Raji (cell line): Measurements from ENCODE around the gene RIMS1.

Source experiments
- POLR2A ChIP-seq: IDR thresholded peaks from 2 replicates; pipeline ENCODE4 v1.6.1; 2011; ENCODE audit warnings: low read depth, low read length, control low read depth; ENCODE audit not compliant: insufficient read depth

RIMS1 gene

GRCh38 chr6:72290620-72291019, 404.3 kb downstream of the RIMS1 start:
- TF ChIP-seq POLR2A, result no peak

DNA sequence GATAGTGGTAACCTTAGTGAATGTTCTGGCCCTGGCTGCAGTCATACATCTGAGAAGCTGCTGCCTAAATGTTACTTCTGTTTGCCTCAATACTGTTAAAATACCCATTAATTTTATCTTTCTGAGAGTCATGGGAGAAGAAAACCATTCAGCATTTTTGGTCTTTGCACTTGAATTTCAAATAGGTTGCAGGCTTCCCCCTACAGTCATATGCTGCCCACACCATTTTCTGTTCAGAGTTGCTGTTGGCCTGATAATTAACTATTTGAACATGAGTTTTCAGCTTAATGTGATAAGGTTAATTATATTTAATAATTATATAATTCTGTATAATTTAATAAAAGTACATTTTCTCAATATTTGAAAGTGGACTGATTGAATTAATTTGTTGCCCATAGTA, 410.0 kb downstream of the RIMS1 start:
- no peak for TF ChIP-seq POLR2A

- TF ChIP-seq POLR2A, result no peak
These were observed 419.6 kb downstream of the RIMS1 start for GRCh38 chr6:72305971-72306370.

- TF ChIP-seq POLR2A, result no peak
These were observed 430.5 kb downstream of the RIMS1 start for GRCh38 chr6:72316675-72317380.

GRCh38 chr6:72321788-72322187, 435.4 kb downstream of the RIMS1 start:
- no peak for TF ChIP-seq POLR2A

GRCh38 chr6:72322771-72323170, 436.4 kb downstream of the RIMS1 start:
- no peak for TF ChIP-seq POLR2A

DNA sequence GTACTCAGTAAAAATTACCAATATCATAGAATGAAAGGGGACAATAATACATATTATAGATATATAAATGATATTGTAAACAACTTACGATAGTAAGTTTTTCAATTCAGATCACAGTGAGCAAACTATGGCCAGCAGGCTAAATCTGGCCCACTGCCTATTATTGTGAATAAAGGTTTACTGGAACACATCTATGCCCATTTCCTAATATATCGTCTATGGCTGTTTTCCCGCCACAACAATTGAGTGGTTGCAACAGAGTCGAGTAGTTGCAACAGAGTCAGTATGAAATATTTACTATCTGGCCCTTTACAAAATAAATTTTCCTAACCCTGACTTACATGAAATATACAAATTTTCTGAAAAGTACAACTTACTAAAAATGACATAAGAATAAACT, 438.2 kb downstream of the RIMS1 start:
- TF ChIP-seq POLR2A, result no peak

GRCh38 chr6:72328775-72329174, 442.4 kb downstream of the RIMS1 start:
- no peak for TF ChIP-seq POLR2A

DNA sequence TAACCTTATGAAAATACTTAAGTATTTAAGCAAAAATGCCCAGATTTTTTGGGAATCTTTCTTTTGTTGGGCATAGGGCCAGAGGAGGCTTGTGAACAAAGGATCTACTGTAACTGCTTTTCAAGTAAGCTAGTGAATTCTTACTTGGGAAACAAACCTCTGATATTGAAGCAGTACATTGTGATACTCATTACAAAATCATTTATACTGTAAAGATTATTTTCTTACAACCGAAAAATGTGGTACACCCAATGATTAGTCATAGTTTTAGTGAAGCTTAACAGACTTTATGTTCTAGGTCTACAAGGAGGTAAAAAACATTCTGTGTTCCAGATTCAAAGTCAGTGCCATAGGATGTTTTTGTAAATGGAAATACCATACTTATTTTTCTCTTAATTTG, 462.6 kb downstream of the RIMS1 start:
- no peak for TF ChIP-seq POLR2A

- no peak for TF ChIP-seq POLR2A
These were observed 464.0 kb downstream of the RIMS1 start for GRCh38 chr6:72350296-72350881.

- TF ChIP-seq POLR2A, result no peak
These were observed 477.7 kb downstream of the RIMS1 start for GRCh38 chr6:72363844-72364740.

DNA sequence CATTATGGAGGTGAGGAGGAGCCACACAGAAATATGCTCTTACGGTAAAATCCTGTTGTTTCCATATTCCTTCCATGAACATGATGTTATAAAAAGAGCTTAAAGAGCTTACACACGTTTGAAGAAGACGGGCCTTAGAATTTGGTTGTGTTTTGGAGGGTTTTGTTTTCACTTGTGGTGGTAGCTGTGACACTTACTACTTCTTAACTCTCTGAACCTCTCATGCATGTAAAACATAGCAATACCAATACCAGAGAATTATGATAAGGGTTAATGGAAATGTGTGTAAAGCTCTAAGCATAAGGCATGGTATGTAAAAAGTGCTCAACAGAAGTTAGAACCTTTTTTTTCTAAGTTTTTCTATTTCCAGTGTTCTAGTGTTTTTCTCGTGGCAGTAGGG, 479.4 kb downstream of the RIMS1 start:
- no peak for TF ChIP-seq POLR2A

DNA sequence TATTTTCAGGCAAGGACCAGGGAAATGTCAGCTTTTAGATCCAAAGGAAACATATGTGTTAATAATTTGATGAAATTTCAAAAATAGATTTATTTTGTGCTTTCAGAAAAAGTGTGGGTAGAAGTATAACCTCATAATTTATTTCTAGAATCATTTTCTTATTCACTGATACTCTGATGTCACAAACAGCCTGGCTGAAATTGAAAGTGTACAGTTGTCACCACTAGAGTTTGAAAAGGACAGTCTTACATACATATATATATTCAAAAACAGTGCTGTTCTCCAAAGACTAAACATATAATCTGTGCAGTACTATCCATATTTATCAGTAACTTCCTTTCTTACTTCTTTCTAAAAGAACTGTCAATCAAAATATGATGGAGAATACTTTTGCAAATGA, 481.1 kb downstream of the RIMS1 start:
- TF ChIP-seq POLR2A, result no peak

DNA sequence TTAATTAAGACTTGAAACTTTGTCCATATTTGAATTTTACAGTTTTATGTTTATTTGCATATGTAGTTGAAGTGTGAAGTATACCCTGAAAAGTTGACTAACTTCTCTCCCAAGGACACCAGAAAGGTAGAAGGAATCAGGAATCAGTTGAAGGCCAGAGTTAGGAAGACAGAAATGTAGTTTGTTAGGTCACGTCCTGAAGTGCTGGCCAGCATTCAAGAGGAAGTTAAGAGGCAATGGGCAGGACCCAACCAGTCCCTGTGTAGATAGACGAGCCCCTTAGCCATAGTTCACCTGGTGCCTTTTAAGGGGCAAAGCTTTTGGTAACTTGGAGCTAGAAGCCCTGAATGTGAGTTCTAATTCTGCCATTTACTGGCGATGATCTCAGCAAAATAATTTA, 485.1 kb downstream of the RIMS1 start:
- no peak for TF ChIP-seq POLR2A

- no peak for TF ChIP-seq POLR2A
These were observed 487.8 kb downstream of the RIMS1 start for GRCh38 chr6:72374172-72374571.

DNA sequence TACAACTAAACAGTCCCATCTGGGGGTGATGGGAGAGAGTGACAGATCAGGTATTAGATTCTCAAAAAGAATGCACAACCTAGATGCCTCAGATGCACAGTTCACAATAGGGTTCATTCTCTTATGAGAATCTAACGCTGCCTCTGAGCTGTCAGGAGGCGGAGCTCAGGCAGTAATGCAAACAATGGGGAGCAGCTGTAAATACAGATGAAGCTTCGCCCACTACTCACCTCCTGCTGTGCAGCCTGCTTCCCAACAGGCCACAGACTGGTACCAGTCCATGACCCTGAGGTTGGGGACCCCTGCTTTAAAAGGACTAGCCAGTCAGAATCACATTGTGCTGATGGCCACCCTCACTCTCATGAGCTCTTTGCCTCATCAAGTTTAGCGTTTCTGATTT, 488.5 kb downstream of the RIMS1 start:
- no peak for TF ChIP-seq POLR2A
